GM21367 (cell line): ENCODE measurements around the gene NLGN1.
"Not testable (repeated sequence)": the region's sequence is repeated elsewhere in the genome, so short reads cannot be mapped to it uniquely, and the experiment has no call there.

Experiments used
- ATAC-seq: cut with Tn5 transposase; IDR thresholded peaks from one replicate; pipeline ENCODE4 v1.9.1; 2021; ENCODE audit not compliant: unreplicated experiment

NLGN1 gene

DNA sequence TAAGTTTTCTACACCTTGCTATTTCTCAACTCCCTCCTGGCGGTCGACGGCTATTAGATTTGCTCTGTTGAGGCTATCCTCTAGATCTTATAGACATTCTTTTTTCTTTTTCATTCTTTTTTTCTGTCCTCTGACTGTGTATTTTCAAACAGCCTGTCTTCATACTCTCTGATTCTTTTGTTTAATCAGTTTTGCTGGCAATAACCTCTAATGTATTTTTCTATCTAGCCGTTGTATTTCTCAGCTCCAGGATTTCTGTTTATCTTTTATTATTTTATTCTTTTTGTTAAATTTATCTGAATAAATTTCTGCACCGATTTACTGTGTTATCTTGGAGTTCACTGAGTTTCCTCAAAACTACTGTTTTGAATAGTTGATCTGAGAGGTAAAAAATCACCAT is 31.5 kb downstream of the NLGN1 start:
- no peak for ATAC-seq

DNA sequence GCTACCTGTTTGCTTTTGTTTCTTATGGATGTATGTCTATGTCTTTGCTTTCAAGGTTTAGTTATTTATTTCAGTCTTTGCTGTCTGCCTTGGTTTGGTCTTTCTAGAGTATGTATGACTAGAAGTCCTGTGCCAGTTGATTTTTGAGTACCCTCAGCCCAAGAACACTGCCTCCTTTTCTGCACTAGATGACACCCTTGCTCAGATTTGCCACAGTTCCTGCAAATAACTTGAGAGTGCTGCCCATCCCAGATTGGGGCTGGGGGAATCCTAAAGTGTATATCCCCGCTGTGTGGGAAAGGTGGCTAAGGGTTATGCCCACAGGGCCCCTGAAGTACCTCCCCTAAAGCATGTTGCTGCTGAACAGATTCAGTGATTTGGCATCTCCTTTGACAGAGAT is 32.0 kb downstream of the NLGN1 start:
- ATAC-seq: no peak

DNA sequence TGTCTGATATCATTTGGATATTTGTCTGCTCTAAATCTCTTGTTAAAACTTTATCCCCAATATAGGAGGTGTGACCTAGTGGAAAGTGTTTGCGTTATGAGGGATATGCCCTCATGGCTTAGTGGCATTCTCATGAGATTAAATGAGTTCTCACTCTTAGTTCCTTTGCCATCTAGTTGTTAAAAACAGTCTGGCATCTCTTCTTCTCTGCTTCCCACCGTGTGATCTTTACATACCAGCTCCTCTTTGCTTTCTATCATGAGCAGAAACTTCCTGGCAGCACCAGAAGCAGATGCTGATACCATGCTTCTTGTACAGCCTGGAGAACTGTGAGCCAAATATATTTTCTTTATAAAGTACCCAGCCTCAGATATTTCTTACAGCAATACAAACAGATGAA is 33.0 kb downstream of the NLGN1 start:
- no peak for ATAC-seq

DNA sequence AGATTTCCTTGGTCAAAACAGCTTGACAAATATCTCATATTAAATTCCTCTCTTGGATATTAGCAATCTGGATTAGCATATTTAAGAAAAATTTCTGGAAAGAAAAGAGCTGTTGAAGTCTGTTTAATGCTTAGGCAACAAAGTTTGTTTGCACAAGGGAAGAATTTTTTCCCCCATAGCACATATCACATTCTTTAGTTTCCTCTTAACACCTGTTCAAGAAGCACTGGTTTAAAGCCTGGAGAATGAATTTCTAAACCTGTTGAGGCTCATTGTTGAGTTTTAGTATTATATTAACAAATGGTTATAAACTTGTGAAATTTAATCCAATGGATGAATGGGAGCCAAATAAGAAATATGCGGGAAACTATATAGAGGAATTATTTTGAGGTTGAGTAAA is 41.5 kb downstream of the NLGN1 start:
- no peak for ATAC-seq

DNA sequence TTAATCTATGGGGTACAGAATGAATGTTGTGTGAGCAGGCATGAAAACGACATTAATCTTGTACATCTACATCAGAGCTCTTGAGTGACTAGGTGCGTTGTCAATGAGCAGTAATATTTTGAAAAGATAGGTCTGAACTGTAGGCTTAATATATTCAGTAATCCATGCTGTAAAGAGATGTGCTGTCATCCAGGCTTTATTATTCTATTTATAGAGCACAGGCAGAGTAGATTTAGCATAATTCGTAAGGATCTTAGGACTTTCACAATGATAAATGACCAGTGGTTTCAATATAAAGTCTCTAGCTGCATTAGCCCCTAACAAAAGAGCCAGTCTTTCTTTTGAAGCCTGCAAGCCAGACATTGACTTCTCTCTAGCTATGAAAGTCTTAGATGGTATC is 43.0 kb downstream of the NLGN1 start:
- ATAC-seq: no peak

DNA sequence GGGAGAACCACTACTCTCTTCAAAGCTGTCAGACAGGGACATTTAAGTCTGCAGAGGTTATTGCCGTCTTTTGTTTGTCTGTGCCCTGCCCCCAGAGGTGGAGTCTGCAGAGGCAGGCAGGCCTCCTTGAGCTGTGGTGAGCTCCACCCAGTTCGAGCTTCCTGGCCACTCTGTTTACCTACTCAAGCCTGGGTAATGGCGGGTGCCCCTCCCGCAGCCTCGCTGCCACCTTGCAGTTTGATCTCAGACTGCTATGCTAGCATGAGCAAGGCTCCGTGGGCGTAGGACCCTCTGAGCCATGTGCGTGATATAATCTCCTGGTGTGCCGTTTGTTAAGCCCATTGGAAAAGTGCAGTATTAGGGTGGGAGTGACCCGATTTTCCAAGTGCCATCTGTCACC is 54.0 kb downstream of the NLGN1 start:
- ATAC-seq: not testable (repeated sequence)

DNA sequence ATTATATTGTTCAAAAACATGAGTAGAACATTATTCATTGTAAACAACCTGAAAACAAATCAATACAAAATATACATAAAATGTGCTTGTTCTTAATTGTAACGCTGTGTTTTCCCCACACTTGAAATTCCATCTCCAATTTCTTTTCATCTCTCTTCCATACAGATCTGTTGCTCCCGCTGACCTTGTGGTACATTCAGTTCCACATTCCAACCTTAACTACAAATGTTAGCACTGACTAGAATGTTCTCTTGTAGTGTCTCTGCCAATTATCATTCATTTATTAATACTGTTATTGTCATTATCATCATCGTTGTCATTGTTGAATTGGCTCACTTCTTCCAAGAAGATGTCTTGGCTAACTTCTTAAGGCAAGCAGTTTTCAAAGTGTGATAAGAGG is 65.7 kb downstream of the NLGN1 start:
- ATAC-seq: no peak

DNA sequence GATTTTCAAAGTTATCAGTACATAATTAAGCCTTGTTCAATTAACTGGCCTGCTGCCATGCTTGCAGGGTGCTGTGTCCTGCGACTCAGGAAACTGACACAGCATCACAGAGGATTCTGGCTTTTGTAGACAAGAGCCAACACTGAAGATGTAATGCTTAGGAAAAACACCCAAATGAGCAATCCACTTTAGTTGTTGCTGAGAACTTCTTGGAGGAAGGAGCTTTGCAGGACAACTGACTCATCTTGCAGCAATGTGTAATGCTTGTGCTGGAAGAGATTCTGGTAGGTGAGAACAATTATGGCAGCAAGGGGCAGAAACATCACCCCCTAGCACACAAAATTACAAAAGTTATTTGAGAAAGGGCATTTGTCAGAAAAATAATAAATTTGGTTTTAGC is 67.6 kb downstream of the NLGN1 start:
- ATAC-seq: no peak

DNA sequence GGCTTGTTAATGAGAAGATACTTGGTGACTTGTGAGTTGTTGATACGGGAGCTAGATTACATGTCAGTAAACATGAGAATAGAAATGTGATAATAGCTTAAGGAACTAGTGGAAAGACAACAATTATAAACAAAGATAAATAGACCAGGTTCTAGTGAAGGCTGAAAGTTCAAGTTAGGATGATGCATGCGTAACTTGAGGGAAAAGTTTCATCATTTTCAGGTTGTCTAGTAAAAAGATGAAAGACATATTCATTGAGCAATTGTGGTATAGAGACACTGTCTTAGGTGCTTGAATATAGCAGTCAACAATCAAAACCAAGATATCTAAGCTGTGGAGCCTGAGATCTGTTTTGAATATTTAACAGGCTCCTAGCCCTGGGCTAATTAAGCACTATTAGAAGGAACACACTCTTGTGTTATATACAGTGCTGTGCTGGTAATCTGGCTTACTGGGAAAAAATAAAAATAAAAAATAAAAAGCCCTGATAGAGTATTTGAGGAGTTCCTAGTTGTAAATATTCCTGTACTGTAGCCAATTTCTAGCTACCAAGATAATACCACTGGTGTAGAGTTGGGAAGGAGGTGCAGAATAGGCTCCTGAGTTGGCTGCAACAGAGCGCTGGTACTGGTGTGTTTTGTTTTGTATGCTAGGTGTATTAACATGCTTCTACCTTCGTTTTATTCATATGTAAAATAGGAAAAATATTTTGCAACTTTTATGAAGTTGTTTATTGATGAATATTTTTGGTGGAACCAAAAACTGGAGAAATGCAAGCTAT is 68.5 kb downstream of the NLGN1 start:
- no peak for ATAC-seq

DNA sequence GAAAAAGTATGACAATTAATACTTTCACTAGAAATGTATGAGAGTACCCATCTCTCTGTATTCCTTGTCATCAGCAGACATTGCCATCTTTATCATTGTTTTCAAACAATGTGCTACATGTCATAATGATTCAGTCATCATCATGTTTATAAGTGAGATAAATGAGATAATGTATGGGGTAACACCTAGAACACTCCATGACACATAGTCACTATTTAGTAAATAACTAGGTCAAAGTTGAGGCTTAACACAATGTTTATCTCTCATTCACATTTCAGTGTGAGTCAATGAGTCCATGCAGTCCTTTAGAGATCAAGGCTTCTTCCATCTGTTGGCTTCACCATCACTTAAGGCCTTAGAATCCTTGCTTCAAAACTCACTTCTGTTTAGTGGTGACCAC is 70.0 kb downstream of the NLGN1 start:
- no peak for ATAC-seq

DNA sequence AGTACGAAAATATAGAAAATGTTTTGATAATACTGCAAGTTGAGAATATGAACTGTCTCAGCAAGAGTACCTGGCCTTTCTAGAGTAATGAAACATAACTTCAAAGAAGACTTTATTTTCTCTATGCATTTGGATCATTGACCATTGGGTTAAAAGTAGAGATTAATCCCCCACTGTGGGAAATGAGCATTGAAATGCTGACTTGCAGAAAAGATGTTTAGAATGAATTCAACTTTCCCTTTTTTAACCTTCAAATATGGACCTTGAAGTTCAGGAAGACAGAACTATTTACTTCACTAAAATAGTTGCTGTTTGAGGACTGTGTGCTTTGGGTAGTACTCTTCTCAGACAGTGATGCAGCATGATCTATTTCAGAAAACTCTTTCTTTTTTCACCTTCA is 75.7 kb downstream of the NLGN1 start:
- ATAC-seq: no peak

DNA sequence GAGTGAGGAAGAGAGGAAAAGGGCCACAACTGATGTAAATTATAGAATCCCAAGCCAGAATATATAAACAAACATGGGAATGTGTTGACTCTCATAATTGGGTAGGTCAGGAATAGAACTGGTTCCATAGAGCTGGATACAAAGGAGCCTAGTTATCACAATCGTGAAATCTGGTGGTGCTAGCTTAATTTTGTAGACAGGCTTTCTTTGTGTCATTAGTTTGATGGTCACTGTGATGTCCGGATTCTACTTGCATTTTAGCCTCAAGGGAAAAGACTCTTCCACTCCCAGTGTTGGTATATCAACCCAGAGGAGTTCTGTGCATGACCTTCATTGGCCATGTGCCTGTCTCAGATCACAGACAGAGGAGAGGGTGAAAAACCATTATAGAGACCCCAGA is 81.8 kb downstream of the NLGN1 start:
- no peak for ATAC-seq

DNA sequence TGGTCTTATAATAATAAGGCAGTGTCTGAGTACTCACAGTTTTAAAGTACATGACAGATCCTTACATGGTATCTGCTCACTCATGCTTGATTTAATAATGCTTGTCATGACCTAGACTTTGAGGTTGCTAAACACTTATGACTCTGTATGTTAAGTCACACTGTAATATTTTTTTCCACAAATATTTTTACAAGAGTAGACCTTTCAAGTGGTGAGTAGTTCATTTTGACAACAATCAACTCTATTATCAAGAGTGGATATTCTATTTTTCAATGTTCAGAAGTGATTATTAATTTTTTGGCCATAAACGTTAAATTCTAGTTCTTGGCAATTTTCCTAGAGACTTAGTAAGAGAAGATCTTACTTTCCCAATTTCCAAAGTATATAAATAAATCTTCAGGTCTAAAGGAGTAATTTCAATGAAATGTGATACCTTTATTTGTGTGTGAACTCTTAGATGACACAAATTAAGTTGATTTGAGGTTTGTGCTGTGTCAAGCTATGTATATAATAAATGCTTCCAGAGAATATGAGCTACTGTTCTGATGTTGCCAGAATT is 104.5 kb downstream of the NLGN1 start:
- ATAC-seq: no peak

DNA sequence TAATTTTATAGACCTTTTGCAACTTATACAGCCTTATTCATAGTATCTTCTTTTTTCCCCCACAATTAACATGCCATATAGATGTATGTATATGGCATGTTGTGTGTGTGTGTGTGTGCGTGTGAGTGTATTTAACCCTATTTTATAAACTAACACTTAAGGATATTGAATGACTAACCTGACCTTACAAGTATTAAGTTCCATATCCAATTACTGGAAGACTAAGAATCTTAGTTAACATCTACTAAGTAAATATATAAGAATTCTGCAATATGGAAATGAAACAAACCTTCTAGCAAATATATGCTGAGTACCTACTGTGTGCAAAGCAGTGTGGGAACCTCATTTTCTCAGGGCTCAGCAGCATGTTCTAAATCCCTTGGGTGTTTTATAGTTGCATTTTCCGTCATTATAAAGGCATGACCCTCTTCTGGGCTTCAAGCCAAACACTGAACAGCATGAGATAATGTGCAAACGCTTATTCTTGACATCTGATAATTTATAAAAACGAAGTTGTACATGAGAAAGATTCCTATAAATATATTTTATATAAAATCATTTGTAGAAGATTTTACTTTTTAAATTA is 105.5 kb downstream of the NLGN1 start:
- no peak for ATAC-seq

DNA sequence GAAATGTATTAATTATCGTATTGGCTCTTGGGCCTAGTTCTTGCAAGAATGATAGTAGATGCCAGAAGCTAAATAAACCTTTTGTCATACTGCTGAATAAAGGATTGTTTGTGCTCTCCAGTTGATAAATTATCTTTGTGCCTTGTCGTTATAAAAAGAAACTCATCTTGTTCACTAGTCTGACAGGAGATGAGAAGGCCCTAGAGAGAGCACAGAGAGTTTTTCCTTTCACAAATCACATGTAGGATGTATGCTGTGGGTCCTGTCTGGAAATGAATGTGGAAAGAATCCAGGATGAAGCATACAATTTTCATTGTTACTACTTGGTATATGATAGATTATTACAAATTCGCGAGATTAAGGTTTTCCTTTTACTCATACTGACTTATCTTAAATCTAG is 113.0 kb downstream of the NLGN1 start:
- ATAC-seq: no peak

DNA sequence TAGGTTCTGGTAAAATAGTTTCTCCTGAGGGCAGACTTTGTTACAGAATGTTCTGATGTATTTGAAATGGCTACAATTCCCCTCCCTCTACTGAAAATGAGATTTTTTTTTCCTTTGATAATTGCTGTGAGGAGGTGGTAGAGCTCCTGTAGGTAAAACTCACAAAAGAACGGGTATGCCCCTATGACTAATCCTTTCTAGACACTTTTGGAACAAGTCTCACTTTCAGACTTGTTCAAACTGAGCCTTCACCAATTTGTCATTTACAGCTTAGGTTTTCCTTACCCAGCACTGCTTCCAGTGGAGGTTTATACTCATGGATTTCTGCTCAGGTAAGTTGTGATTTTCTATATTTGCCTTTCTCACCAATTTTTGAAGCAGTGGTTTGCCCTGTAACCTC is 115.6 kb downstream of the NLGN1 start:
- ATAC-seq: no peak

DNA sequence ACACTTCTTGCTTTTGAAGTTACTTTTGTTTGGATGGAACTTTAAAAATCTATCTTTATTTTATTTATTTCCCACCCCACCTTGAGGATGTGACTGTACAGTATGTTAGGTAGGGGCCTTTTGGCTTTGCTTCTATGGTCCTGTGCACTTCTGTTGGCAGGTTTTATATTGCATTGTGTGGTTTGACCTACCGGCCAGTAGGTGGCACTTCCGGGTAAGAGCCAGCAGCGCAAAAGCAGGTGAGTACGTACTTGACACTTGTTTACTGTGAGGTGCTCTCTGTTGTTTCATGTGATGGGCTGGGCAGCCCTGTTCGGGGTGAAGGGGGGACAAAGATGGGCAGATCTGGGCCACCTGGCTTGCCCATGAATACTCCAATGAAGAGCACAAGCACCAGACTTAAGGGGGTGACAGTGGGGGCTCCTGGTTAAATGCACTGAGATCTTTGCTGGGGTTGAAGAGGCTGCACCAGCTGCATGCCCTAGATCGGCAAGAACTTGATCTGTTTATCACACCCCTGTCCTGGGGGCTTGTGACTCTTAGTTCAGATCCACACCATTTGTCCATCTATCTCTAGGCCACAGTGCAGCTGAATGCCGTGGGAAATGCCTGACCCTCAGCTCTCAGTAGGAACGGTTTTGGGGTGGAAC is 131.6 kb downstream of the NLGN1 start:
- ATAC-seq: peak; percentile 95

DNA sequence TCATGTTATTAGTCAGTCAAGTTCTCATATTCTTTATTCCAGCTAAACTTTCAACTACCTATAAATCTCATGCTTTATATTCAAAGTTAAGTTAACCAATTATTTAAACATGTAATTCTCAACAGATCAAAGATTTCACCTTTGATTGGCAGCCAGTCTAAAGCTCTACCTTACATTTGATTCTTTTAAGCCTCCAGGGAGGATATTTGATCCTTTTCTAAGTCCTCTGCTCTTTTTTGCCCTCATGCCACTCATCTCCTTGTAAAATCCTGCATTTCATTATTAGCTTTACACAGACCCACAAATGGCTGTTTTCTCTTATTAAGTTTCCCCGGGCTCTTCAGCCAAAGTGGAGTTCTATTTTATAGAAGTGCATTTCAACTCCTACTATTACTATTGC is 134.1 kb downstream of the NLGN1 start:
- ATAC-seq: no peak

DNA sequence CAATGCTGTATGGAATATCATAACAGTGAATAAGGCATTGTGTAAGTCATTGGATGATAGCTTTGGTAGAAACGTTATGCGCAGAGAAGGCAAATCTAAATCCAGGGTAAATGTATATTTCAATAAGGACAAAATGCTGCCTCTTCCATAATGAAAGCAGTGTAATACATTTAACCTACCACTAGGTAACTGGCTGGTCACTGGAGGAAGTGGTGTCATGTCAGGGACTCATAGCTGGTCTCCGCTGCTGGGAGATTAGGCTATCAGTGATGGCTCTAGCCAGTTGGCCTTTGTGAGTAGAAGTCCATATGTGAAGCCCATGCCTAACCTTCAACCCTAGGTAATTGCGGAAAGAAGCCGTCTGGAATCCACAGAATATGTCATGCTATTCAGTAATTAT is 140.9 kb downstream of the NLGN1 start:
- no peak for ATAC-seq

DNA sequence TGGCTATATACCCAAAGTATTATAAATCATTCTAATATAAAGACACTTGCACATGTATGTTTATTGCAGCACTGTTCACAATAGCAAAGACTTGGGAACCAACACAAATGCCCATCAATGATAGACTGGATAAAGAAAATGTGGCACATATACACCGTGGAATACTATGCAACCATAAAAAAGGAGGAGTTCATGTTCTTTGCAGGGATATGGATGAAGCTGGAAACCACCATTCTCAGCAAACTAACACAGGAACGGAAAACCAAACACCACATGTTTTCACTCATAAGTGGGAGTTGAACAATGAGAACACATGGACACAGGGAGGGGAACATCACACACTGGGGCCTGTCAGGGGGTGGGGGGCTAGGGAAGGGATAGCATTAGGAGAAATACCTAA is 148.0 kb downstream of the NLGN1 start:
- ATAC-seq: not testable (repeated sequence)

DNA sequence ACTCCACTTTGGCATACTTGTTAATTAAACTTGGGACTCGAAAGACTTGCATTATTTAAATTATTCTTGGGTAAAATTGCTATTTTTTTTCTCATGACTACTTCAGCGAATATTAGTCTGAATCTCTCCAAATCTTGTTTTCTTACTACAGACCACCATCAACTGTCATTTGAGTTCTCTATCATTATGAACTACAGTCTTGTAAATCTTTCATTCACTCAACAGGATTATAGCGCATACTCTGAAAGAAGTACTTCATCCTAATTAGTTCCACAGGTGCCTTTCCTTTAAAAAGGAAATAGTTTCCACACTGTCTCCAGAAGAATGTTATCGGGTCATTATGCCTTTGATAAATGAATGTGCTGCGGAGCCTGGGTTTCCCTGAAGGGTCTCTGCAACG is 149.5 kb downstream of the NLGN1 start:
- ATAC-seq: no peak

DNA sequence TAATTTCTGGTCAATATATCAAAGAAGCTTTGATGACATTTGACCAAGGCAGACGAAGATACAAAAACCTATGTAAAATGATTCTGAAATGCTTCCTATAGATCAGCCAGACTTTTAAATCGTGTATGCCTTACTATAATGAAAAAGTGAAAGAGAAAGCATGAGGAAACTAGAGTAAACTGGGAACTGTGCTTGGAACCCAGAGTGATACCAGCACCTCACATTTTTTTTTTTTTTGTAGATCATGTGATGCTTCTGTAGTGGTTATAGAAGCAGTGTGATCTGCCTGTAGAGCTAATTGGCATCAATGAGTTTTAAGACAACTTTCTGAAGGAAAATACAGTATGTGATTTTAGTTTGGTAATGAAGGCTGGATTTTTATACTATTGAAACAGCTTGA is 150.7 kb downstream of the NLGN1 start:
- ATAC-seq: no peak
